Effector memory CD8-positive, alpha-beta T cell (primary cell): ENCODE measurements around the gene ZBTB7C.

ENCODE experiments used
- ATAC-seq: fragments of 150-1000 bp; cut with Tn5 transposase; replicated peaks from 2 replicates; pipeline ENCODE4 v1.10.0; 2021; ENCODE audit warnings: mild to moderate bottlenecking, moderate library complexity
- DNase-seq, 3 experiments: peaks; one replicate each; pipeline ENCODE4 v3.0.0; 2021
- H3K27ac Mint-ChIP-seq, 2 donors: one replicate each; pipeline ENCODE4 v1.8.0; 2022; ENCODE audit warnings: mild to moderate bottlenecking in 2 of 2, mixed read lengths in 2 of 2, moderate library complexity in 2 of 2
- H3K27me3 Mint-ChIP-seq, 2 donors: one replicate each; pipeline ENCODE4 v1.8.0; 2022; ENCODE audit warnings: mixed read lengths in 2 of 2
- H3K36me3 Mint-ChIP-seq: one replicate; pipeline ENCODE4 v1.8.0; 2022; ENCODE audit warnings: mild to moderate bottlenecking, moderate library complexity, mixed read lengths; ENCODE audit not compliant: insufficient read depth
- H3K4me1 Mint-ChIP-seq, 2 donors: one replicate each; pipeline ENCODE4 v1.8.0; 2022; ENCODE audit warnings: low read depth in 2 of 2, mixed read lengths in 2 of 2
- H3K4me3 Mint-ChIP-seq, 2 donors: one replicate each; pipeline ENCODE4 v1.8.0; 2022; ENCODE audit warnings: mild to moderate bottlenecking in 2 of 2, mixed read lengths in 2 of 2, moderate library complexity in 2 of 2
- H3K9me3 Mint-ChIP-seq, 2 donors: one replicate each; pipeline ENCODE4 v1.8.0; 2022; ENCODE audit warnings: mixed read lengths in 2 of 2

Gene ZBTB7C

GRCh38 chr18:48109961-48110493, 299.2 kb downstream of the ZBTB7C start:
- ATAC-seq, result no peak

DNA sequence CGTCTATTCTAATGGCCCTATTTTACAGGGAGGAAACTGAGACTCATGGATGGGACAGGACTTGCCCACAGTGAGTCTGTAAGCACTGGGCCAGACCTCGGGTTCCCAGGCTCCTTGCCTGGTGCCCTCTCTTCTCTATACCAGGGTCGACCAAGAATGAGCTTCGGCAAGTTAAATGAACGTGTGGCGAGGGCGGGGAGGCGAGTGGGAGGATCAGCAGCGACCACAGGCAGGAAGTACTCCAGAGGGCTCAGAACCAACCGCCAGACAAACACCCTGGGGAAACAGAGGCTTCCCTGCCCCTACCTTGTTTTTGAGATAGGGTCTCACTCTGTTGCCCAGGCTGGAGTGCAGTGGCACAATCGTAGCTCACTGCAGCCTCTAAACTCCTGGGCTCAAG, 301.0 kb downstream of the ZBTB7C start:
- no peak for ATAC-seq
- Mint-ChIP-seq H3K4me3 (no peak overlapping the region), H3K4me1 (peaks cover 0 to 2% of the 10 kb centered on the region in 2 donors), H3K27me3 (peaks cover 39 to 82% of the 10 kb centered on the region in 2 donors), H3K9me3 (no peaks in the 10 kb centered on the region), H3K36me3 (no peaks in the 10 kb centered on the region), H3K27ac (no peak overlapping the region)
- no peak for DNase-seq

More at GRCh38 chr18:48109961-48110493, 299.2 kb downstream of the ZBTB7C start:
- DNase-seq, result no peak
- H3K36me3 Mint-ChIP-seq, result no peaks in the 10 kb centered on the region
- peaks cover 0 to 2% of the 10 kb centered on the region in 2 donors for H3K4me1 Mint-ChIP-seq
- no peak overlapping the region for H3K27ac Mint-ChIP-seq
- H3K4me3 Mint-ChIP-seq, result no peak overlapping the region
- H3K27me3 Mint-ChIP-seq, result peaks cover 25 to 64% of the 10 kb centered on the region in 2 donors
- H3K9me3 Mint-ChIP-seq, result no peaks in the 10 kb centered on the region

DNA sequence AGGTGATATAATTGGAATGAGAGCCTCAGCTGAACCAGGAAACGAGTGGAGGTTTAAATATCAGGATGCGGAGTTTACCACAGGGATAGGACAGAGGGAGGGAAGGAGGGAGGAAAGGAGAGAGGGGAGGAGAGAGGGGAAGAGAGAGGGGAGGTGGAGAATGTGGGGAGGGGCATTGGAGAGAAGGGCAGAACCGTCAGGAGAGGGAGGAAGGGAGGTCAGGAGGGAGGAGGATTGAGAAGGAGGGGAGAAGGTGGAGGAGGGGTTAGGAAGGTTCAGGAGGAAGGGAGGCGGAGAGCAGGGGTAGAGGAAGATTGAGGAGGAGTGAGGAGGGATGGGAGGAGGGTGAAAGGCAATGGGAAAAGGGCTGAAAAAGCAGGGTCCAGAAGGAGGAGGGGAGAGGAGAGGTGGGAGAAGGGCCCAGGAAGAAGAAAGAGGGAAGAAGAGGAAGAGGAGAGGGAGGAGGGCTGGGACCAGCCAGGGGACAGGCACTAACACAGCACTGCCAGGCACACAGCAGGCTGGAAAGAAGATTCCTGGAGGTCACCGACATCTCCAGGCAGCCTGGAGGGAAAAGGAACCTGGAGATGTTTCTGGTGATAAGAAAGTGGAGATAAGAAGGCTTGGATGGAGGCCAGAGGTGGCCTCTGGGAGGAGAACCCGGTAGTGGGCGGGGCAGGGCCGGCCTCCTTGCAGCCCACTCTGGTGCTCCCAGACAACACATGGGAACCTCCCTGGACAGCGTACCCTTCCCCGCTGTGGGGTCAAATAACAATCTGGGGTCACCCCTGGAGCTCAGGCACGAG, 302.0 kb downstream of the ZBTB7C start:
- Mint-ChIP-seq H3K36me3 (no peaks in the 10 kb centered on the region), H3K27me3 (peaks cover 45 to 82% of the 10 kb centered on the region in 2 donors), H3K9me3 (no peaks in the 10 kb centered on the region), H3K4me1 (peaks cover 0 to 2% of the 10 kb centered on the region in 2 donors), H3K27ac (no peak overlapping the region), H3K4me3 (no peak overlapping the region)
- ATAC-seq (no peak), DNase-seq (no peak)

DNA sequence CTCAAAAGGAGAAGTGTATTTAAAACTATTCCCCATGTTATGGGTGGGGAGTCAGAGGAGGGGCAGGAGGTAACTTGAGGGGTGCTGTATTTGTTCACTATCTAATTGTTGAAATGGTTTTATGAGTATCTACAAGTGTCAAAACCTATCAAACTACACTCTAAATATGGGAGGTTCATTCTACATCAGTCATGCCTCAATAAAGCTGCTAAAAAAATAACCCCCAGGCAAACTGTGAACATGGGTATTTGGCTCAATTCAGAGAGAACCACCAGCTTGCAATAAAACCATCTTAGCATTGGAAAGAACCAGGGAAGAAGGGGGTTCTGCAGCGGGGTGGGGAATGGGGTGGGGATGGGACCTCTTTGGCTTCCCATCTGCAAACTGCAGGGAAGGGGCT, 302.7 kb downstream of the ZBTB7C start:
- no peak for ATAC-seq
- no peak for DNase-seq
- H3K27ac Mint-ChIP-seq, result no peak overlapping the region
- no peaks in the 10 kb centered on the region for H3K36me3 Mint-ChIP-seq
- peaks cover 0 to 2% of the 10 kb centered on the region in 2 donors for H3K4me1 Mint-ChIP-seq
- no peaks in the 10 kb centered on the region for H3K9me3 Mint-ChIP-seq
- no peak overlapping the region for H3K4me3 Mint-ChIP-seq
- H3K27me3 Mint-ChIP-seq, result peaks cover 45 to 85% of the 10 kb centered on the region in 2 donors

DNA sequence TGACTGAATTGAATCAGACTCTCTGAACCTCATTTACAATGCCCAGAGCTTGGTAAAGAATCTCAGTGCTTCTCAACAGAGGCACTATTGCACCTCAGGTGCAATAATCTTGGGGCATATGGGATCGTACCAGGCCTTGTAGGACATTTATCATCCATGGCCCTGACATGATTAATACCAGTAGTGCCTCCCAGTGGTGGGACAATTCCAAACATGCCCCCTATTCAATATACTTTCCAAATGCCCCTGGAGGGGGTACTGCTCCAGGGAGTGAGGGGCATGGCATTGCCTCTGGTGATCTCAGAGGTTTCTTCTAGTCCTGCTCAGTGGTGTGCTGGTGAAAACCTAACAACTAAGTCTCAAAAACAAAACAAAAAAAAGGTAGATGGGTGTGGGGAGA, 303.9 kb downstream of the ZBTB7C start:
- DNase-seq, result no peak
- Mint-ChIP-seq H3K9me3 (no peaks in the 10 kb centered on the region), H3K4me3 (no peak overlapping the region), H3K4me1 (peaks cover 0 to 2% of the 10 kb centered on the region in 2 donors), H3K27me3 (peaks cover 45 to 86% of the 10 kb centered on the region in 2 donors), H3K36me3 (no peaks in the 10 kb centered on the region), H3K27ac (no peak overlapping the region)
- ATAC-seq, result no peak

GRCh38 chr18:48104705-48105104, 304.5 kb downstream of the ZBTB7C start:
- Mint-ChIP-seq H3K9me3 (no peaks in the 10 kb centered on the region), H3K4me1 (peaks cover 0 to 2% of the 10 kb centered on the region in 2 donors), H3K36me3 (no peaks in the 10 kb centered on the region), H3K4me3 (no peak overlapping the region), H3K27me3 (peaks cover 52 to 86% of the 10 kb centered on the region in 2 donors), H3K27ac (no peak overlapping the region)
- no peak for DNase-seq
- ATAC-seq, result no peak

GRCh38 chr18:48100651-48101165, 308.5 kb downstream of the ZBTB7C start:
- Mint-ChIP-seq H3K36me3 (no peaks in the 10 kb centered on the region), H3K4me3 (no peak overlapping the region), H3K4me1 (no peaks in the 10 kb centered on the region), H3K9me3 (no peaks in the 10 kb centered on the region), H3K27ac (no peak overlapping the region), H3K27me3 (peaks cover 42 to 69% of the 10 kb centered on the region in 2 donors)
- no peak for ATAC-seq
- no peak for DNase-seq

GRCh38 chr18:48100165-48100575, 309.0 kb downstream of the ZBTB7C start:
- H3K4me3 Mint-ChIP-seq, result no peak overlapping the region
- no peaks in the 10 kb centered on the region for H3K4me1 Mint-ChIP-seq
- DNase-seq (no peak), ATAC-seq (no peak)
- no peaks in the 10 kb centered on the region for H3K9me3 Mint-ChIP-seq
- no peaks in the 10 kb centered on the region for H3K36me3 Mint-ChIP-seq
- H3K27ac Mint-ChIP-seq, result no peak overlapping the region
- peaks cover 40 to 64% of the 10 kb centered on the region in 2 donors for H3K27me3 Mint-ChIP-seq

GRCh38 chr18:48099481-48100164, 309.6 kb downstream of the ZBTB7C start:
- H3K36me3 Mint-ChIP-seq, result no peaks in the 10 kb centered on the region
- H3K9me3 Mint-ChIP-seq, result no peaks in the 10 kb centered on the region
- peaks cover 38 to 58% of the 10 kb centered on the region in 2 donors for H3K27me3 Mint-ChIP-seq
- no peak overlapping the region for H3K4me3 Mint-ChIP-seq
- DNase-seq, result no peak
- H3K4me1 Mint-ChIP-seq, result no peaks in the 10 kb centered on the region
- H3K27ac Mint-ChIP-seq, result no peak overlapping the region
- ATAC-seq, result no peak

DNA sequence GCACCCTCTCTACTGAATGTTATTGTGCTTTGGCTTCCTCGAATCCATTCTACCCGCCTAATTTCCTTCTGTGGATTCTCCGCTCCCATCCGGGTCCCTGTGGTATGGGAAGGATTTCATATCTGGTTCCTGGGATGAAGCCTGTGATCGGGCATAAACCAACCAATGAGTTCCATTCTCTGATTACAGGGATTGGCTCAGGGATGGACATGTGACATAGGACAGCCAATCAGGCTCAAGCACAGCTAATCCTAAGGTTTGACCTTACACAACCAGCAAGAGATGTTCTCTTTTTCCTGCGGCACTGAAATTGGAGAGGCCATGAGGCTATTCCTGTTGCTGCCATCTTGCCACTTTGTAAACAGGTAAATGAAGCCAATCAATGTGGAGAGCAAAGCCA, 310.6 kb downstream of the ZBTB7C start:
- no peak for DNase-seq
- no peak for ATAC-seq
- H3K4me3 Mint-ChIP-seq, result no peak overlapping the region
- H3K4me1 Mint-ChIP-seq, result no peaks in the 10 kb centered on the region
- no peaks in the 10 kb centered on the region for H3K36me3 Mint-ChIP-seq
- H3K9me3 Mint-ChIP-seq, result no peaks in the 10 kb centered on the region
- H3K27me3 Mint-ChIP-seq, result peaks cover 27 to 48% of the 10 kb centered on the region in 2 donors
- no peak overlapping the region for H3K27ac Mint-ChIP-seq

DNA sequence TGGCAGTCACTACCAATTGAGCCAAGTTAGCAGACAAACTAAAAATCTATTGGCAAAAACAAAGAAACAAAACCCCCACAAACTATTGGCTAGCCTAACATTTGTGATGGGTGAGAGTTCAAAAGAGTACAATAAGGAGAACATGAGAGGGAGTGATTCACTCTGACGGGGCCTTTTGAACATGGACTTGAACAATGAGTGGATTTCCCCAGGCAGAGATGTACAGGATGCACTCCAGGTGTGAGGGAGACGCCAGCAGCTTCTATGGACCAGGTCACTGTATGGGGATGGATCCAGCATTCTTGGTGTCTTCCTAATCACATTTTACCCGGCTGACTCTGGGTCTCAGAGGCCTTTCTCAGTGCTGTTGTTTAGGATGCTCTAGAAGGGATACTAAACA, 311.2 kb downstream of the ZBTB7C start:
- H3K4me1 Mint-ChIP-seq, result no peaks in the 10 kb centered on the region
- H3K27me3 Mint-ChIP-seq, result peaks cover 30 to 50% of the 10 kb centered on the region in 2 donors
- H3K9me3 Mint-ChIP-seq, result no peaks in the 10 kb centered on the region
- DNase-seq, result no peak
- ATAC-seq, result no peak
- H3K27ac Mint-ChIP-seq, result no peak overlapping the region
- H3K36me3 Mint-ChIP-seq, result no peaks in the 10 kb centered on the region
- H3K4me3 Mint-ChIP-seq, result no peak overlapping the region

GRCh38 chr18:48095726-48096125, 313.5 kb downstream of the ZBTB7C start:
- Mint-ChIP-seq H3K4me1 (no peaks in the 10 kb centered on the region), H3K4me3 (no peak overlapping the region), H3K36me3 (no peaks in the 10 kb centered on the region), H3K9me3 (no peaks in the 10 kb centered on the region), H3K27ac (no peak overlapping the region), H3K27me3 (peaks cover 26 to 42% of the 10 kb centered on the region in 2 donors)
- ATAC-seq (no peak), DNase-seq (no peak)

DNA sequence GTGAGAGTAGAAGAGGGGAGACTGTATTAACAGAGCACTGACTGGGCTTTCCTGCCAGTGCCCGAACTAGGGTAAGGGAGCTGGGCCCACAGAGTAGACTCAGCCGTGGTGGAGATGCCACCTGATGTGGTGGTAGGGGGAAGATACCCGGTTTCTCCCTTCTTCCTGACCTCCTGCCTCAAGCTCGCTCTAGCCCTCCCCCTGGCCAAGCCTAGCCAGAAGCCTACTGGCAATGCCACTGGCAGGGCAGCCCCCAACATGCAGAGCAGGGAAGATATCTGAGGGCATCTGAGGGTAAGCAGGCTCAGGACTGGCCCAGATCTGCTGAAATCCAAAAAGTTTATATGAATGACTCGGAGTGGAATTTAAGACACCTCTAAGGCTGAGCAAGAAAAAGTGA, 316.1 kb downstream of the ZBTB7C start:
- Mint-ChIP-seq H3K4me1 (no peaks in the 10 kb centered on the region), H3K27me3 (peaks cover 17 to 28% of the 10 kb centered on the region in 2 donors), H3K27ac (no peak overlapping the region), H3K36me3 (no peaks in the 10 kb centered on the region), H3K4me3 (no peak overlapping the region), H3K9me3 (no peaks in the 10 kb centered on the region)
- DNase-seq (no peak), ATAC-seq (no peak)
